OCI-LY7 (cell line): ENCODE results near the gene TNIK.

Source experiments
- EZH2phosphoT487 ChIP-seq: fragments of 200-600 bp; sonication (generic); IDR thresholded peaks from 2 replicates; pipeline ENCODE4 v1.6.1; 2018; ENCODE audit warnings: low read depth, borderline replicate concordance, mild to moderate bottlenecking, mixed run types, antibody characterized with exemption, low read length, moderate library complexity, mixed read lengths
- TF ChIP-seq, protein P1 (sequence below): fragments of 200-600 bp; sonication (generic); conservative IDR thresholded peaks from 2 replicates; pipeline ENCODE4 v1.5.1; 2014; ENCODE audit warnings: mild to moderate bottlenecking, antibody characterized with exemption, low read length, moderate library complexity, mixed read lengths

DNA sequence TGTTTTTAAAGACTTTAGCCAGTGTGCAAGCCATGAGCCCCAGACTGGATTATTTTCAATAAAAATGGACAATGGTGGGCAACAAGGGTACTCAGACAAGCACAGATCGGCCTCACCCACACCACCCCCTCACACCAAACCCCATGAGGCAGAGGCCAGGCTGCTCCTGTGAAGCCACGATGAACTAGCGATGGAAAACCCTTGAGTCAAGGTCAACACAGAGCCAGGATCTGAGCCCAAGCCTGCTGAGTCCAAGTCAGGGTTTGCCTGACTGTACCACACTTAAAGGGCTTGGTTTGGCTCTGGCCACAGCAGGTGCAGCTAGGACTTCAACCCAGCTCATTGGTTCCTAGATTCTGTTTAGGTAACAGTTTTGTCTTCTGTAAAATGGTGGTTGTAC is 302.2 kb downstream of the TNIK start:
- TF ChIP-seq, protein P1, sequence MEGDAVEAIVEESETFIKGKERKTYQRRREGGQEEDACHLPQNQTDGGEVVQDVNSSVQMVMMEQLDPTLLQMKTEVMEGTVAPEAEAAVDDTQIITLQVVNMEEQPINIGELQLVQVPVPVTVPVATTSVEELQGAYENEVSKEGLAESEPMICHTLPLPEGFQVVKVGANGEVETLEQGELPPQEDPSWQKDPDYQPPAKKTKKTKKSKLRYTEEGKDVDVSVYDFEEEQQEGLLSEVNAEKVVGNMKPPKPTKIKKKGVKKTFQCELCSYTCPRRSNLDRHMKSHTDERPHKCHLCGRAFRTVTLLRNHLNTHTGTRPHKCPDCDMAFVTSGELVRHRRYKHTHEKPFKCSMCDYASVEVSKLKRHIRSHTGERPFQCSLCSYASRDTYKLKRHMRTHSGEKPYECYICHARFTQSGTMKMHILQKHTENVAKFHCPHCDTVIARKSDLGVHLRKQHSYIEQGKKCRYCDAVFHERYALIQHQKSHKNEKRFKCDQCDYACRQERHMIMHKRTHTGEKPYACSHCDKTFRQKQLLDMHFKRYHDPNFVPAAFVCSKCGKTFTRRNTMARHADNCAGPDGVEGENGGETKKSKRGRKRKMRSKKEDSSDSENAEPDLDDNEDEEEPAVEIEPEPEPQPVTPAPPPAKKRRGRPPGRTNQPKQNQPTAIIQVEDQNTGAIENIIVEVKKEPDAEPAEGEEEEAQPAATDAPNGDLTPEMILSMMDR = no peak
- TF ChIP-seq EZH2phosphoT487 = no peak
